ENCODE data around the gene SH2D4B.

SH2D4B gene

DNA sequence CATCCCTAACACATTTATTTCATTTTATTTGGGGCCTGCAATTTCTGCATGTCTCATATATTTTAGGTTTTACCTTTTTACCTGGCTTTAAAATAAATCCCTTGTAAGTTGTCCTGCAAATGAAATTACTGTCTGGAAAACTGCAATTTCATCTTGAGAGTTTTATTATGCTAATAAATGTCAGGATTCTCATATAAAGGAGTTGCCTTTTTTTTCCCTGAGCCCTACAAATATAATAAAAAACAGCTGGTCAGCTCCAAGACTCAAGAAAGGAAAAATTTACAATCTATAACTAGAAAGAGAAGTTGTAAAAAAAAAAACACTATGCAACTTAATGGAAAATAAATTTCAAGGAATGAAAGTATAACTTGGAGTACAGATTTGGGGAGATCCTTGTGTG, 108.7 kb downstream of the SH2D4B start:
- no peaks in the 10 kb centered on the region for H3K9me3 ChIP-seq (ENCODE audit: low read length)
- no peak overlapping the region for H3K4me3 ChIP-seq (ENCODE audit: low read length)
- H3K27me3 ChIP-seq (ENCODE audit: insufficient read depth, low read length), result no peaks in the 10 kb centered on the region
- no peaks in the 10 kb centered on the region for H3K36me3 ChIP-seq (ENCODE audit: insufficient read depth, low read length)
- no peaks in the 10 kb centered on the region for H3K4me1 ChIP-seq (ENCODE audit: insufficient read depth, low read length)
- H2AFZ ChIP-seq (ENCODE audit: low read depth, low read length), result no peak overlapping the region

DNA sequence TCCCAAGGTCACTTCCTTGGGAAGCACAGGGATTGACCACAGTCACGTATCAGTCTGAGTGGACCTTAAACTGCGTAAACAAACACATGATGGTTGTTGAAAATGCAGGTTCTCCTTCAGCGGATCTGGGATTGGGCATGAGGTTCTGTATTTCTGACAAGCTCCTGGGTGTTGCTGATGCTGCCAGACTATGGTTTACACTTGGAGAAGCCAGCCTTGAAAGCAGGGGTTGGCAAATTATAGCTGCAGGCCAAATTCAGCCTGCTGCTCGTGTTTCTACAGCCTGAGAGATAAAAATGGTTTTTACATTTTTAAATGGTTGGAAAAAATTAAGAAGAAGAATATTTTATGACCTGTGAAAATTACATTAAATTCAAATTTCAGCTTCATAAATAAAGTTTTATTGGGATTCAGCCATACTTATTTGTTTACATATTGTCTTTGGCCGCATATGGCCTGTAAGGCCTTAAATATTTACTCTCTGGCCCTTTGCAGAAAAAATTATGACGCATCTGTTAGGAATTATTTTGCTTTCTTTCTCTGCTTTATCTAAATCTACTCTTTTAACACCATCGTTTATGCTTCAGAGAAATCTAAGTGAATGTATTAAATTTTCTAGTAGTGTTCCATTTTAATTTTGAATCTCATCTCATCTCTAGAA, 109.6 kb downstream of the SH2D4B start:
- H2AFZ ChIP-seq (ENCODE audit: low read depth, low read length), result no peak overlapping the region
- no peak overlapping the region for H3K4me3 ChIP-seq (ENCODE audit: low read length)
- H3K4me1 ChIP-seq (ENCODE audit: insufficient read depth, low read length), result no peaks in the 10 kb centered on the region
- no peaks in the 10 kb centered on the region for H3K27me3 ChIP-seq (ENCODE audit: insufficient read depth, low read length)
- no peaks in the 10 kb centered on the region for H3K36me3 ChIP-seq (ENCODE audit: insufficient read depth, low read length)
- H3K9me3 ChIP-seq (ENCODE audit: low read length), result no peaks in the 10 kb centered on the region

DNA sequence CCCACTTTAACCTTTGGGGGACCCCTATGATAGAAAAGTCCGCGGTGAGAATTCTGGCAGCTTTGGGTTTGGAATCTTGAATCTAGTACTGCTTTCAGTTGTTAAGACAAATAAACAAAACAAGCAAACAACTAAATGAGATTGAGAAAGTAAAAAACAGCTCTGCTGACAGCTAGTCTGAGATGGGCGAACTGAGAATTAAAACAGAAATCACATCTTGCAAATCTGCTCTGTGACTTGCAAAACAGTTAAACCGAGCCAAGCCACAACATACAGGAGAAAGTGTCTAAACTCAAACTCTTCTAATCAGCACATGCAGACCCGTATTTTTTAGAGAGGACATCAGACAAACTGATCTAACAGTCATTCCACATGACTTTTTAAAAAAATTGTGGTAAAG, 110.4 kb downstream of the SH2D4B start:
- H2AFZ ChIP-seq (ENCODE audit: low read depth, low read length), result no peak overlapping the region
- H3K4me1 ChIP-seq (ENCODE audit: insufficient read depth, low read length), result no peaks in the 10 kb centered on the region
- H3K9me3 ChIP-seq (ENCODE audit: low read length), result no peaks in the 10 kb centered on the region
- no peaks in the 10 kb centered on the region for H3K27me3 ChIP-seq (ENCODE audit: insufficient read depth, low read length)
- no peaks in the 10 kb centered on the region for H3K36me3 ChIP-seq (ENCODE audit: insufficient read depth, low read length)
- H3K4me3 ChIP-seq (ENCODE audit: low read length), result no peak overlapping the region

DNA sequence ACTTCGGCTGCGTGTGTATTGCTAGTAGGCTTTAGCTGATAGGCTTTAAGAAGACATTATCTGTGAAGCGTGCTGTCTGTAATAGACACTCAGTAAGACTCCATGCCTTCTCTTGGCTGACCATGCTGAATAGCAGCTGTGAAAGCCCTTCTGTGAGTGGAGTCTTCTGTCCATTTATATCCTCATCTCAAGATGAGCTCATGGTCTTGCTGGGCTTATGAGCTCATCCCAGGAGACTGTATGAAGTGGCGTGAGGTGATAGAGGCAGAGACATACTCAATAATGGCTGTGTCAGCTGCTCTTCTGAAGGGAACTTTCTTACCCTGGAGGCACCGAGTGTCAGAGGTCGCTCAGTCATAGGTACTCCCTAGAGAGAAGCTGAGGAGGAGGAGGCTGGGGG, 111.5 kb downstream of the SH2D4B start:
- Histone ChIP-seq H3K4me3 (ENCODE audit: low read length) (no peak overlapping the region), H3K9me3 (ENCODE audit: low read length) (no peaks in the 10 kb centered on the region), H3K4me1 (ENCODE audit: insufficient read depth, low read length) (no peaks in the 10 kb centered on the region), H2AFZ (ENCODE audit: low read depth, low read length) (no peak overlapping the region), H3K27me3 (ENCODE audit: insufficient read depth, low read length) (no peaks in the 10 kb centered on the region), H3K36me3 (ENCODE audit: insufficient read depth, low read length) (no peaks in the 10 kb centered on the region)

DNA sequence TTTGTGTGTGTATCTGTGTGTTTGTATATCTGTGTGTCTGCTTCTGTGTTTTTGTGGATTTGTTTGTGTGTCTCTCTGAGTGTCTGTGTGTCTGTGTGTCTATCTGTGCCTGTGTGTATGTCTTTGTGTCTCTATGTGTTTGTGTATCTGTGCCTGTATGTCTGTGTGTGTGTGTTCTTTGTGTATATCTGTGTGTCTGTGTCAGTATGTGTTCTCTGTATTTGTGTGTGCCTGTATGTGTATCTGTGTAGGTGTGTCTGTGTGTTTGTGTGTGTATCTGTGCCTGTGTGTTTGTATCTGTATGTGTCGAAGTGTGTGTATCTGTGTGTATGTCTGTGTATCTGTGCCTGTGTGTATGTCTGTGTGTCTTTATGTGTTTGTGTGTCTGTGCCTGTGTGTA, 118.2 kb downstream of the SH2D4B start:
- peaks cover 11% of the 10 kb centered on the region for H3K9me3 ChIP-seq (ENCODE audit: low read length)
- no peaks in the 10 kb centered on the region for H3K4me1 ChIP-seq (ENCODE audit: insufficient read depth, low read length)
- no peaks in the 10 kb centered on the region for H3K36me3 ChIP-seq (ENCODE audit: insufficient read depth, low read length)
- H2AFZ ChIP-seq (ENCODE audit: low read depth, low read length), result no peak overlapping the region
- no peaks in the 10 kb centered on the region for H3K27me3 ChIP-seq (ENCODE audit: insufficient read depth, low read length)
- H3K4me3 ChIP-seq (ENCODE audit: low read length), result no peak overlapping the region

DNA sequence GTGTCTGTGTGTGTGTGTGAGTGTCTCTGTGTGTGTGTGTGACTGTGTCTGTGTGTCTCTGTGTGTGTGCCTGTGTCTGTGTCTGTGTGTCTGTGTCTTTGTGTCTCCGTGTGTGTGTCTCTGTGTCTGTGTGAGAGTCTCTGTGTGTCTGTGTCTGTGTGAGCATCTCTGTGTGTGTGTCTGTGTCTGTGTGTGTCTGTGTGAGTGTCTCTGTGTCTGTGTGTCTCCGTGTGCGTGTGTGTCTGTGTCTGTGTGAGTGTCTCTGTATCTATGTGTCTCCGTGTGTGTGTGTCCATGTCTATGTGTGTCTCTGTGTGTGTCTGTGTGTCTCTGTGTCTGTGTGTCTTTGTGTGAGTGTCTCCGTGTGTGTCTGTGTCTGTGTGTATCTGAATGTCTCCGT, 120.4 kb downstream of the SH2D4B start:
- Histone ChIP-seq H3K9me3 (ENCODE audit: low read length) (peaks cover 11% of the 10 kb centered on the region), H2AFZ (ENCODE audit: low read depth, low read length) (no peak overlapping the region), H3K36me3 (ENCODE audit: insufficient read depth, low read length) (no peaks in the 10 kb centered on the region), H3K4me3 (ENCODE audit: low read length) (no peak overlapping the region), H3K27me3 (ENCODE audit: insufficient read depth, low read length) (no peaks in the 10 kb centered on the region), H3K4me1 (ENCODE audit: insufficient read depth, low read length) (no peaks in the 10 kb centered on the region)

DNA sequence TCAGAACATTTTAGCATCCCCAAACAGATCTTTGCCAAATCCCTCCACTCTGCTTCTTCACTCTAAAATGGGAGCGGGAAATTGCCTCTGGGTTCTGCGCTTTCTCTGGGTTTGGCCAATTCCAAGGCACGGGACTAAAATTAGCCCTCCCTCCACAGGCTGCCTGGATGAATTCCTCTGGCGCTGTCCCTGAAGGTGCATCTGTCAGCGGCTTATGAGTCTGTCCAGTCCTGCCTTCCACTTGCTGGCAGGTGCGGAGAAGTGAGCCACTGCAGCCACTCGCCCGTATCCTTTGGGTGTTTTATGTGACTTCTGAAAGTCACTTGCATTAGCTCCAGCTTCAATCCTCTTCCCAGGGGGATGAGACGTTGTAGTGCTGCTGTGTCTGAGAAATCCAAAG, 121.6 kb downstream of the SH2D4B start:
- H3K4me1 ChIP-seq (ENCODE audit: insufficient read depth, low read length), result no peaks in the 10 kb centered on the region

DNA sequence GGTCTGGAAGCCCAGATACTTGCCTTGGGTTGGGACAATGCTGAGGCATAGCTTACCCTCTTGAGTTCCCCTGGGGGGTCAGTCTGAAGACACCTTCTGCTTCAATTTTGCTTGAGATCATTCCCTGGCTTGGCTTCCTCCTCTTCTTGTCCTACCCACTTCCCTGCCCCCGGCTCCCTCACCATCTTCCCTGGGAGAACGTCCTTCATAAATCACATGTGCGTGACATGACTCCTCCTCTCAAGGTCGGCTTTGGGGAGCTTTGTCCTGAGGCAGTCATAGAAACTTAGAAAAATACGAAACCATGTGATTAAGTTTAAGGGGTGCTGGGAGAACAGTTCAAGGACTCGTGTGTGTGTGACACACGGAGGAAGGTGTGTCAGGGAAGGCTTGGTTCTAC, 122.6 kb downstream of the SH2D4B start:
- no peak overlapping the region for H3K4me3 ChIP-seq (ENCODE audit: low read length)
- H3K27me3 ChIP-seq (ENCODE audit: insufficient read depth, low read length), result no peaks in the 10 kb centered on the region
- H3K4me1 ChIP-seq (ENCODE audit: insufficient read depth, low read length), result no peaks in the 10 kb centered on the region
- H2AFZ ChIP-seq (ENCODE audit: low read depth, low read length), result no peak overlapping the region
- H3K36me3 ChIP-seq (ENCODE audit: insufficient read depth, low read length), result no peaks in the 10 kb centered on the region
- H3K9me3 ChIP-seq (ENCODE audit: low read length), result peaks cover 11% of the 10 kb centered on the region

More for the DNA sequence above, 121.6 kb downstream of the SH2D4B start:
- Histone ChIP-seq H2AFZ (ENCODE audit: low read depth, low read length) (no peak overlapping the region), H3K27me3 (ENCODE audit: insufficient read depth, low read length) (no peaks in the 10 kb centered on the region), H3K36me3 (ENCODE audit: insufficient read depth, low read length) (no peaks in the 10 kb centered on the region), H3K9me3 (ENCODE audit: low read length) (peaks cover 11% of the 10 kb centered on the region), H3K4me3 (ENCODE audit: low read length) (no peak overlapping the region)

DNA sequence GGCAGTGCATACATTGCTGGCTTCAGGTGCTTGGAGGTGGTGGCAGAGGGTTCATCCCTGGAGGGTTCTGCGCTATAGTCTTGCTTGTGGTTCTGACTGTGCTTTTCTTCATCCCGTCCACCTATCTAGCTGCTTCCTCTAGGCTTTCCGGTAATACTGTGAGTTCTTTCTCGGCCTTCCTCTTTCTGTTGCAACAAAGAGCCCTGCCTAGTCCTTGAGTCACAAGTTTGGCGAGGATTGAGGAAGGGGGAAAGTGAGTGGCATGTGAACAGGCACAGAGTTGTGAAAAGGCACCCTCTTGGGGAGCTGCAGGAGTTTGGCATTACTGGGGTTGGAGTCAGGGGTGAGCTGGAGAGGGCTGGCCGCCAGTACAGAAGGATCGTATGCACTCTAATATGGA, 123.0 kb downstream of the SH2D4B start:
- no peaks in the 10 kb centered on the region for H3K4me1 ChIP-seq (ENCODE audit: insufficient read depth, low read length)
- no peak overlapping the region for H3K4me3 ChIP-seq (ENCODE audit: low read length)
- no peak overlapping the region for H2AFZ ChIP-seq (ENCODE audit: low read depth, low read length)

DNA sequence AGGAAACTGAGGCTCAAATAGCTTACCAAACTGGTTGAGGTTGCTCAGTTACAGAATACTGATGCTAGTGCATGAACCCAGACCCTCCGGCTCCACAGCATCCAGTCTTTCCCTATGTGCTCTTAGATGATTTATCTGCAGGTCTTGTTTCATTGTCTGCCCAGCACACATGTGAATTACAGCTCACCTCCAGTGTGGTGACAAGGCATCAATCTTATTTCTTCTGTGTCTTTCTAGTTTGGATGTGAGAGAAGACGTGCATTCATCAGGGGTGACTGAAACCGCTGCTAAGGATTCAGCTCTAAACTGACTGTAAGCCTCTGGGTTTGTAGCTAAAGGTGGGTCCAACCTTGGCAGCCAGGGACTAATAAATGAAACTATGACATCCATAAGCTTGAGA, 123.8 kb downstream of the SH2D4B start:
- H3K36me3 ChIP-seq (ENCODE audit: insufficient read depth, low read length), result no peaks in the 10 kb centered on the region
- H3K4me3 ChIP-seq (ENCODE audit: low read length), result no peak overlapping the region
- no peaks in the 10 kb centered on the region for H3K27me3 ChIP-seq (ENCODE audit: insufficient read depth, low read length)
- no peaks in the 10 kb centered on the region for H3K4me1 ChIP-seq (ENCODE audit: insufficient read depth, low read length)
- H3K9me3 ChIP-seq (ENCODE audit: low read length), result peaks cover 7% of the 10 kb centered on the region
- no peak overlapping the region for H2AFZ ChIP-seq (ENCODE audit: low read depth, low read length)

More for the DNA sequence above, 123.0 kb downstream of the SH2D4B start:
- no peaks in the 10 kb centered on the region for H3K27me3 ChIP-seq (ENCODE audit: insufficient read depth, low read length)
- H3K9me3 ChIP-seq (ENCODE audit: low read length), result peaks cover 9% of the 10 kb centered on the region
- H3K36me3 ChIP-seq (ENCODE audit: insufficient read depth, low read length), result no peaks in the 10 kb centered on the region

DNA sequence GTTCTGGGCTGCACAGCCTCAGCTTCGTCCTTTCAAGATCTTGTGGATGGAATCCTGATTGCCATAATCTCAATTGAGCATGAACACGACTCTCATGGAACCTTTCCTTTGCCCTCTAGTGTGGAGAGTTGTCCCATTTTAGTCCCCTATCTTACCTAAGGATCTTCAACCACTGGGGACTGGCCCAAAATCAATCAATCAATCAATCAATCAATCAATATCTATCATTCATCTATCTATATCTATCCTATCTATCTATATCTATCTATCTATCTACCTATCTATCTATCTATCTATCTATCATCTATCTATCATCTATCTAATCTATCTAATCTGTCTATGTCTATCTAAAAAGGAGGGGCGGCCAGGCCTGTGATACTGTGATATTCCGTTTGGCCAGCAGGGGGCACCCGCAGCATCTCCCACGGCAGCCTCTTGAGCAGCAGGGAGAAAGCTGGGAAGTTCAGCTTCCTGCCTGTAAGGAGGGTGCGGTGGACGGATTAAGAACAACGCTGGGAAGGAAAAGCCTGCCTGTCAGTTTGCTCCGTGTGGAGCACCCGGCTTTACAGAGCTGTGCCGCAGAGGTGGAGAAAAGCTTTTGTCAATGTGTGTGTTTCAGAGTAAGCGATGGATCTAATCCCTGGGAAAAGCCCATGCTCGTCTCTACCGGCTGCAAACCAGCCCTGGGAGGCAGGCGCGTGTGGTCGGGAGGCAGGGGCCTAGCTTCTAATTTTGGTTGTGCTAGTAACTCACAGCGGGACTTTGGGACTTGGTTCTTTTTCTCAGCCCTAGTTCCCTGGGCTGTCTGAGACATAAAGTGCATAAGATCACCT, 124.9 kb downstream of the SH2D4B start:
- Histone ChIP-seq H3K9me3 (ENCODE audit: low read length) (peaks cover 5% of the 10 kb centered on the region), H3K36me3 (ENCODE audit: insufficient read depth, low read length) (no peaks in the 10 kb centered on the region), H3K4me3 (ENCODE audit: low read length) (peak overlapping the region; percentile 47), H3K4me1 (ENCODE audit: insufficient read depth, low read length) (no peaks in the 10 kb centered on the region), H3K27me3 (ENCODE audit: insufficient read depth, low read length) (no peaks in the 10 kb centered on the region), H2AFZ (ENCODE audit: low read depth, low read length) (peak overlapping the region; percentile 81)

DNA sequence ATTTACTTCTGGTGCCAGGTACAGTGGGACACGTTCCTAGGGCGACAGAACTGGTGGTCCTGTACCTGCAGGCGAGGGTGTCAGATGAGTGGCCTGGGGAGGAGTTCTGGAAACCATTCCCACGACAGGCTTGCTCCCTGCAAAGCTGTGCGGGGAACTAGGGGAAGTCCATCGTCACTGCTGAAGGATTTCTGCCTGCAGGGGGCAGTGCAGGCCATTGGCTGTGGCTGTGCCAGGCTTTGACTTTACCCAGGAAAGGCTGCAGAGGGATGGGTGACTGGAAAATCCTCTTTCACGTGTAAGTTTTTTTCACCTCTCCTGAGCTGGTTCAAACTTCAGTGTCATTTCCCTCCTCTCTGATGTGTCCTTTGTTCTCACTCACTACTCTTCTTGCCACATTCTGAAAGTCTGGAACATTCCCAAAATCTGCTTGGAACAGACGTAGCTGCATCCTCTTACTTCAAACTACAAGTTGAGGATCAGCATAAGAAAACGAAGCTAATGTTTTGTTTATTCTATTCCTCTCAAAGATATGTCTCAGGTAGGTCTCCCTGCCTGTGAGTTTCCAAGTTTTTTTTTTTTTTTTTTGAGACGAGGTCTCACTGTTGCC, 126.5 kb downstream of the SH2D4B start:
- no peaks in the 10 kb centered on the region for H3K27me3 ChIP-seq (ENCODE audit: insufficient read depth, low read length)
- no peak overlapping the region for H3K4me3 ChIP-seq (ENCODE audit: low read length)
- no peaks in the 10 kb centered on the region for H3K9me3 ChIP-seq (ENCODE audit: low read length)

DNA sequence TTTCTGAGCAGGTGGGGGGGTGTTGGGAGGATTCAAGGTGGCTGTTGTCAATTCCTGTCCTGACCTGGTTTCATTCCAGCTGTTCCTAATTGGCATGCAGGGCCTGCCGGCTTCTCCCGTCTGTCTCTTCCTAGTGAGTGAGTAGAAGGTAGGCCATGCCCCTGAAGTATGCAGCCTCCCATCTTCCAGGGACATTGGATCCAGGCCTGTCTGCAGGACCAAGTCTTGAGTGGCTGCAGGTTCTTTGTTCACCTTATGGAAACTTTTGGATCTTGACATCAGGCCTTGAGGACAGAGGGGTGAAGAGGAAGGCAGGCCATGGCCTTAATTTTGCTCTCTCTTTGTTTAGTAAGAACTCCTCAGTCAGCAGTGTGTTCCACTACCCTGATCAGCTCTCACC, 131.8 kb downstream of the SH2D4B start:
- no peak overlapping the region for H2AFZ ChIP-seq (ENCODE audit: low read depth, low read length)
- peaks cover 2% of the 10 kb centered on the region for H3K27me3 ChIP-seq (ENCODE audit: insufficient read depth, low read length)
- H3K36me3 ChIP-seq (ENCODE audit: insufficient read depth, low read length), result no peaks in the 10 kb centered on the region
- no peaks in the 10 kb centered on the region for H3K4me1 ChIP-seq (ENCODE audit: insufficient read depth, low read length)
- no peak overlapping the region for H3K4me3 ChIP-seq (ENCODE audit: low read length)
- no peaks in the 10 kb centered on the region for H3K9me3 ChIP-seq (ENCODE audit: low read length)

More for the DNA sequence above, 126.5 kb downstream of the SH2D4B start:
- Histone ChIP-seq H3K36me3 (ENCODE audit: insufficient read depth, low read length) (no peaks in the 10 kb centered on the region), H3K4me1 (ENCODE audit: insufficient read depth, low read length) (no peaks in the 10 kb centered on the region), H2AFZ (ENCODE audit: low read depth, low read length) (no peak overlapping the region)
